Stimulated activated CD8-positive, alpha-beta memory T cell treated with anti-CD3 and anti-CD28 coated beads, Interleukin-15, amount 100 ng/mL, for 48 hours (primary cell): ENCODE data around the gene TRPM2.
"Not testable (repeated sequence)": the region's sequence is repeated elsewhere in the genome, so short reads cannot be mapped to it uniquely, and the experiment has no call there.

ENCODE experiments used
- DNase-seq, 2 donors: peaks; one replicate each; pipeline ENCODE4 v3.0.0-alpha.2; 2020; ENCODE audit warnings: low read depth in 2 of 2

Gene TRPM2

DNA sequence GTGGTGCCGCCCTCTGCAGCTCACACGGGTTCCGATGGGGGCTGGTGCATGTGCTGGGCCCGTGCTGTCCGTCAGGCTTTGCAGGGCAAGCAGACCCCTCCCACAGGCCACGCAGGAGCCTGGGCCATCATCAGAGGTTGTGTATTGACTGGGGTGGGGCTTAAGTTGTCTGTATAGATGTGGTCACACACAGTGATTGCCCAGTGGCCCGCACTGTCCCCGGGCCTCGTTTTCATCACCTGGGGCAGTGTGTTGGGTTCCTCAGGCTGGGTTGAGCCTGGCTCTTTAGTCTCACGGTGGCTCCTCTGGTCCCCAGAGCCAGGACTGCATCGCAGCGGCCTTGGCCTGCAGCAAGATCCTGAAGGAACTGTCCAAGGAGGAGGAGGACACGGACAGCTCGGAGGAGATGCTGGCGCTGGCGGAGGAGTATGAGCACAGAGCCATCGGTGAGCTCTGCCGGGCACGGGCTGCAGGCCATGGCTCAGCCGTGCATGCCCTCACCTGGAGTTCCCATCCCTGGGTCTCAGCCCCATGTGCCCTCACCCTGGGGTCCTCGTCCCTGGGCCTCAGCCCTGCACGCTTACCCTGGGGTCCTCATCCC lies 44.1 kb downstream of the TRPM2 start:
- no peak for DNase-seq

GRCh38 chr21:44398499-44398898 lies 45.1 kb downstream of the TRPM2 start:
- no peak for DNase-seq

- no peak for DNase-seq
These were observed 45.9 kb downstream of the TRPM2 start for GRCh38 chr21:44399151-44399954.

DNA sequence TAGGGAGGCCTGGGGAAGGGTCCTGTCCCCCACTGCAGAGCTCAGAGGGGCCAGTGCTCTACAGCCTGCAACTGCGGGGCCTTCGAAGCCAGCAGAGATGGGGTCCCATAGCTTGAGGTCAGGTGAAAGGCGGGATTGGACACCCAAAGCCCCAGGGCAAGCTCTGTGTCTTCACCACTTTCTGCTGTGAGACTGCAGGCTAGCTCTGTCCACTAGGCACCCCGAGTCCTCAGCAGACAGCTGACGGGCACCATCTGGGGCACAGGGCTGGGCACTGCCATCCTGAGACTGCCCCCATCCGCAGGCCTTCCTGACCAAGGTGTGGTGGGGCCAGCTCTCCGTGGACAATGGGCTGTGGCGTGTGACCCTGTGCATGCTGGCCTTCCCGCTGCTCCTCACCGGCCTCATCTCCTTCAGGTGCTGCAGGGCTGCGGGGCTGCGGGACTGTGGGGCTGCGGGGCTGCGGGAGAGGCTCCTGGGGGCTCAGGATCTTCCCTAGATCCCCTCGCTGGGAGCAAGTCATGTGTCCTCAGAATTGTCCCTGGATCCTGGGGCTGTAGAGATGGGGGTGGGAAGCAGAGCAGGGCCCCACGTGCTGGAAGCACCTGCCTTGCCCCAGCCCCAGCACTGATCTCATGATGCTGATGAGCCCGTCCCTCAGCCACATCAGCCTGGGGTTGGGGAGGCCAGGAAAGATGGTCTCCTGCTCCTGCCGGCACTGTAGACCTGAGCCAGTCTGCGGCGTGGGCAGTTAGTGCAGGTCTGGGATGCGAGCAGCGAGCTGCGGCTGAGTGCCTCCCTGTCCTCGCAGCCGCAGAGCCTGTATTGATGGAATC lies 46.8 kb downstream of the TRPM2 start:
- DNase-seq = no peak

GRCh38 chr21:44400791-44401385 lies 47.5 kb downstream of the TRPM2 start:
- DNase-seq = no peak

GRCh38 chr21:44401386-44402160 lies 48.2 kb downstream of the TRPM2 start:
- DNase-seq = no peak

DNA sequence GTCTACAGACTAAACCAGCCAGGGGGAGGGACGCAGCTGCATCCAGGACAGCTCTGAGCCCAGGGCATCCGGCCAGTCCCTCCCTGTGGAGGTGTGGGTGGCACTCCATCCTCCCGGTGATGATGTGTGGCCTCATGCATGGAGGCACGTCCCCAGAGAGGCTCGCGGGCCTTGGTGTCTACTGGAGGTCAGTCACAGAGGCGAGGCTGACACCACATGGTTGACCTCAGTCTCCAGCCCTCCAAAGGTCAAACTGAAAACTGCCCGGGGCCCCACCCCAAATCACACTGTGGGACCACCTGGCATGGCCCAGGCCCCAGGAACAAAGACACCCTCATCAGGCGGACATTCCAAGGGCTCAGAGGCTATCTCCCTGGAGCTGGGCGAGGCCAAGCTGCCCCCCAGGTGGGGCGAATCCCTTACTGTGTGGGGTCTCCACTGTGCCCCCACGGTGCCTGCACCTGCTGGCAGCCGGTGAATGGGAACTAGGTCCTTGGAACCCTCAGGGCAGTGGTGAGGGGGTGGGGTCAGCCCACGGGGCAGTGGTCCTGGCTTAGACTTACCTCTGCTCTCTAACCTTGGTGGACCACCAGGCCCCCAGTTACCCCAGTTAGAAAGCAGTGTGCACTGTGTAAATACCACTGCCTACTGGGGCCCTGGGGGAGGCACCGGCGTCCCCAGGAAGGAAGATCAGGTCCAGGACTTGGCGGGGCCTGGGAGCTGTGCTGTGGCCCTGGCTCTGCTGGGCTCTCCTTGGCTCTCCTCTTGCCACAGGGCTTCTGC lies 49.1 kb downstream of the TRPM2 start:
- no peak for DNase-seq

DNA sequence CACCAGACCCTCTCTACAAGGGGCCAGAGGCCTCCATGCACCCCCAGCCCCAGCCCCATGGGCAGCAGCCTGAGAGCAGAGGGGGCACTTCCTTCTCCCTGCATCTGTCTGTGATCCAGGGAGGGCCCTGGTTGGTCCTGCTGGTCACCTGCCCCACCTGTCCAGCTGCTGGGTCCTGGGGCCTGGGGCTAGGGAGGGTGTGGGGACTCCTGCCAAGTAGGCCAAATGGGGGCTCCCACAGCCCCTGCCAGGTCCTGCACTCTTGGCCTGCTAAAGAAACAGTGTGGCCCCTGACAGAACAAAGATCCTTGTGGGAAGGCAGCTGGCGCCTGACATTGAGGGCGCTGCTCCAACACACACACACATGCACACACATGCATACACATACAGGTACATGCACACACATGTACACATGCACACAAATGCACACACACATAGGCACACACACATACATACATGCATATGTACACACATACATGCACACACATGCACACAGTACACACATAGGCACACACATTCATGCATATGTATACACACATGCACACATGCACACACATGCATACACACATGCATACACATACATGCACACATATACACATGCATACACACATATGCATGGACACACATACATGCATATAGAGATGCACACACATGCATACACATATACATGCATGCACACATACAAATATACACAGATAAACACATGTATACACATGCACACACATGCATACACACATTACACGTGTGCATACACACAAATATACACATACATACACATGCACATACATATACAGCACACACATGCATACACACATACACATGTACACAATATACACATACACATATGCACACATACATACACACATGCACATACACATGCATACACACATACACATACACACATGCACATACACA lies 49.9 kb downstream of the TRPM2 start:
- DNase-seq = no peak

DNA sequence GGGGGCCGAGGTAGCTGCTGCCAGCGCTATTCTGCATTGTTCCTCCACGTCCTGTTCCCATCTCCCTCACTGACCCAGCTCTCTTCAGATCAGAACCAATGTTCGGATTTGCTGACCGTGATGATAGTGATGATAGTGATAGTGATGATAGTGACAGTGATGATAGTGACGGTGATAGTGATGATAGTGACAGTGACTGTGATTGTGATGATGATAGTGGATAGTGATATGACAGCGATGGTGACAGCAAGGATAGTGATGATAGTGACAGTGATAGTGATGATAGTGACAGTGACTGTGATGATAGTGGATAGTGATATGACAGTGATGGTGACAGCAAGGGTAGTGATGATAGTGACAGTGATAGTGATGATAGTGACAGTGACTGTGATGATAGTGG lies 51.1 kb downstream of the TRPM2 start:
- not testable (repeated sequence) for DNase-seq

GRCh38 chr21:44405091-44405947 lies 51.9 kb downstream of the TRPM2 start:
- DNase-seq = no peak

DNA sequence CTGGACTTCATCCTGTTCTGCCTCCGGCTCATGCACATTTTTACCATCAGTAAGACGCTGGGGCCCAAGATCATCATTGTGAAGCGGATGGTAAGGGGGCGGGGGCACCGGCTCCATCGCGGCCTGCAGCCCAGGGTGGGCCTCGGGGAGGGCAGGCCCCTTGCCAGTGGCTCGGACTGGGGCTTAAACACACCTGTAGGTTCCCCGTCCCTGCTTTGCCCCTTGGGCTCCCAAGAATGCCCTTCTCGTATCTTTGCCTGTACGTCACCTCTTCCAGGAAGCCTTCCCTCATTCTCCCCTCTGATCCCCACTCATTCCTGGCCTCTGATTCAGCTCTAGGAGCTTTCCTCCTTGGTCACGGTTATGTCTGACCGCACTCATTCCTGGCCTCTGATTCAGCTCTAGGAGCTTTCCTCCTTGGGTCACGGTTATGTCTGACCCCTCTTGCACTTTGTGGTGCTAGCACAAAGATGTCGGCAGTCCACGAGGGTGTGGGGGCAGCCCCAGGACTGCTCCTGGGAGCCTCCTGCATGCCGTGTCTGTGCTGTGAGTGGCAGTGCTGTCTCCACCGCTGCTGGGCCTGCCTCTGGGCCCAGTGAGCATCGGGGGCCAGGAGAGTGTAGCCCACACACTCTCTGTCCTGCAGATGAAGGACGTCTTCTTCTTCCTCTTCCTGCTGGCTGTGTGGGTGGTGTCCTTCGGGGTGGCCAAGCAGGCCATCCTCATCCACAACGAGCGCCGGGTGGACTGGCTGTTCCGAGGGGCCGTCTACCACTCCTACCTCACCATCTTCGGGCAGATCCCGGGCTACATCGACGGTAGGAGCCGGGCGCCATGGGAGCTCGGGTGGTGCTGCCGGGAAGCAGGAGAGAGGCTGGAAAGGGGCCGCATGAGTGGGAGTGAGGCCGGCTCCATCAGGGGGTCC lies 52.8 kb downstream of the TRPM2 start:
- no peak for DNase-seq

DNA sequence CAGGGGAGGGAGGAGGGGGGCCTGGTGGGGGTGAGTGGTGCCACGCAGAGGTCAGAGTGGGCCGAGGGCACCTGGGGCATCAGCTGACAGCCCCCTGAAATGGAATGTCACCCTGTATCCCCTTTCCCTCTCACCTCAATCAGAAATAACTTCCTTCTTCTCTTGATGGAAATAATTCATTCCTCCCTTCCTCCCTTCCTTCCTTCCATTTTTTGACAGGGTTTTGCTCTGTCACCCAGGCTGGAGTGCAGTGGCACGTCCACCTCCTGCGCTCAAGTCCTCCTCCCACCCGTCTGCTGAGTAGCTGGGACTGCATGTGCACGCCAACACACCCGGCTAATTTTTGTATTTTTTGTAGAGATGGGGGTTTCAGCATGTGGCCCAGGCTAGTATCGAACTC lies 53.5 kb downstream of the TRPM2 start:
- no peak for DNase-seq

GRCh38 chr21:44407493-44407892 lies 54.1 kb downstream of the TRPM2 start:
- peak in 1 of 2 donors; percentile 5 for DNase-seq

- DNase-seq = no peak
These were observed 54.8 kb downstream of the TRPM2 start for GRCh38 chr21:44408226-44408625.

DNA sequence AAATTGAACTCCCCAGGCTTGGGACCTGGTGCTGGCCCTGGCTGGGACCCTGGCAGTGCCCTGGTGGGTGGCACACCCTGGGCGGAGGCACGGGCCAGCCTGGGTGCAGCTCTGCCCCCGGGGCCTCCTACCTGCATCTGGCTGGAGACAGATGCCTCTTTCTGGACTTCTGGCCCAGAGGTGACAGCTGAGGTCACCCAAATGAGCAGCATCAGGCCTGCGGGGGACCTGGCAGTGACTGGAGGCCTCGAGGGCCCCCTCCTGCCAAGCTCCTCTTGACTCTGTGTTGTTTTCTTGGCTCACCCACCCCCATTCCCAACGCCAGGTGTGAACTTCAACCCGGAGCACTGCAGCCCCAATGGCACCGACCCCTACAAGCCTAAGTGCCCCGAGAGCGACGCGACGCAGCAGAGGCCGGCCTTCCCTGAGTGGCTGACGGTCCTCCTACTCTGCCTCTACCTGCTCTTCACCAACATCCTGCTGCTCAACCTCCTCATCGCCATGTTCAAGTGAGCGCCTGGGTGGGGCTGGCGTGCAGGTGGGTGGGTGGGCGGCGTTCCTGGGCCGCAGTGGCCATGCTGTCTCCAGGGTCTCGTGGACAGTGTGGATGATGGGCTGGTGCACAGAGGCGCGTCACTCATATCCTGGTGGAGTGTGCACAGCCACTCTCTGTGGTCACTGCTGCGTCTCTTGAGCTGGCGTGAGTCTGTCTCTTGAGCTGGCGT lies 60.3 kb downstream of the TRPM2 start:
- DNase-seq = no peak

DNA sequence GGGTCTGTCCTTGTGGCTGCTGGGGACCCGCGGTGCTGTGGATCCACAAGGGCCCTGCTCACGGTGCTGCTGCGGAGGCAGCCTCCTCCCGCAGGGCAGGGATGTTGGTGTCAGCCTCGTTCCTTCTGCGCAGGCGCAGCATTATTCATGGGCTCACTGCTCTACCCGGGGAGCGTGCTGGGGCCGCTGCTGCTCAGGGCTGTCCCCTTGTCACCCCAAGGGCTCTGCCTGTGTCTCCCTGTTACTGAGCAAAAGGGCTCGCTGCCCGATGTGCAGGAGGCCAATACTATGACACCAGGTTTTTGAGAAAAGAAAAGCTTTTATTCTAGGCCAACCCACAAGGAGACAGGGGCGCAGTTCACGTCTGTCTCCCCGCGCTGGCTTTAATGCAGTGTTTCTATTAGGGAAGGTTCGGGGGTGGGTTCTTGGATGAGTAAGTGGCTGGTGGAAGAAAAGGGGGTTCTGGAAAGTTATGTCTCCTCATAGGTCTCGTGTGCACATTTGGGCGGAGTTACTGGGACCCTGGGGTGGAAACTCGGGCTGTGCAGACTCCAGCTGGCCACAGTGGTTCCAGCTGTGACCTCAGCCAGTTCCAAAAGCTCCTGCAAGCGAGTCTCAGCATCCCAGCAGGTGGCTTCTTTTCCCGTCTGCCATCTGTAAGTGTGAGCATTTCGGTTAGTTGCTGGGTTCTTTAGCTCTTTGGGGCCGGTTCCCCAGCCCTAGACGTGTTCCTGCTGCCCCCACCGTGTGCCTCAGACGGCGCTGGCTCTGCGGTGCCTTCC lies 61.1 kb downstream of the TRPM2 start:
- no peak for DNase-seq
